ENCODE data around the gene DUOX2.
"Not testable (repeated sequence)": the region's sequence is repeated elsewhere in the genome, so short reads cannot be mapped to it uniquely, and the experiment has no call there.

The DUOX2 gene

GRCh38 chr15:45099549-45100165, 14.3 kb downstream of the DUOX2 start:
- no peak for DNase-seq

- DNase-seq, result peak in 1 of 2 experiments; percentile 9
Measured at GRCh38 chr15:45097466-45097865, 16.5 kb downstream of the DUOX2 start.

- no peak for DNase-seq
Measured at GRCh38 chr15:45095661-45096060, 18.3 kb downstream of the DUOX2 start.

GRCh38 chr15:45094358-45094730, 19.6 kb downstream of the DUOX2 start:
- DNase-seq, result no peak

- DNase-seq, result peak in 1 of 2 experiments; percentile 7
Measured at GRCh38 chr15:45093622-45094357, 20.2 kb downstream of the DUOX2 start.

GRCh38 chr15:45093013-45093412, 21.0 kb downstream of the DUOX2 start:
- no peak for DNase-seq

- DNase-seq, result no peak
Measured at GRCh38 chr15:45091576-45091975, 22.4 kb downstream of the DUOX2 start.

- DNase-seq, result no peak
Measured at GRCh38 chr15:45091161-45091560, 22.8 kb downstream of the DUOX2 start.

- no peak for DNase-seq
Measured at GRCh38 chr15:45089712-45090373, 24.1 kb downstream of the DUOX2 start.

- DNase-seq, result no peak
Measured at GRCh38 chr15:45088801-45089711, 24.9 kb downstream of the DUOX2 start.

- DNase-seq, result no peak
Measured at GRCh38 chr15:45087513-45087912, 26.5 kb downstream of the DUOX2 start.

GRCh38 chr15:45084163-45084562, 29.8 kb downstream of the DUOX2 start:
- no peak for DNase-seq

GRCh38 chr15:45083223-45083622, 30.7 kb downstream of the DUOX2 start:
- DNase-seq, result no peak

- peak in 1 of 2 experiments; percentile 7 for DNase-seq
Measured at GRCh38 chr15:45082412-45082811, 31.6 kb downstream of the DUOX2 start.

- not testable (repeated sequence) for DNase-seq
Measured at GRCh38 chr15:45080593-45080992, 33.4 kb downstream of the DUOX2 start.

- not testable (repeated sequence) for DNase-seq
Measured at GRCh38 chr15:45079628-45080246, 34.2 kb downstream of the DUOX2 start.

GRCh38 chr15:45079201-45079600, 34.8 kb downstream of the DUOX2 start:
- not testable (repeated sequence) for DNase-seq

- DNase-seq, result not testable (repeated sequence)
Measured at GRCh38 chr15:45077391-45077790, 36.6 kb downstream of the DUOX2 start.

GRCh38 chr15:45075440-45076320, 38.3 kb downstream of the DUOX2 start:
- not testable (repeated sequence) for DNase-seq

- not testable (repeated sequence) for DNase-seq
Measured at GRCh38 chr15:45073602-45074001, 40.4 kb downstream of the DUOX2 start.

GRCh38 chr15:45069942-45070360, 44.0 kb downstream of the DUOX2 start:
- DNase-seq, result not testable (repeated sequence)

All from activated T-cell treated with anti-CD3 and anti-CD28 coated beads, Interleukin-2, amount 50 U/mL, for 48 hours (primary cell).